Measurements from ENCODE around the gene TCL1B.

Gene TCL1B

GRCh38 chr14:95739356-95739755 lies 53.1 kb downstream of the TCL1B start:
- no peak for ATAC-seq

GRCh38 chr14:95741038-95741490 lies 54.8 kb downstream of the TCL1B start:
- TF ChIP-seq ZNF8 (CRISPR knock-in tag; IDR thresholded peaks at IDR 0.05) (no peak), ZFP3 (CRISPR knock-in tag; IDR thresholded peaks at IDR 0.05) (no peak), CSDC2 (CRISPR knock-in tag; IDR thresholded peaks at IDR 0.05) (no peak), OSR1 (CRISPR knock-in tag; IDR thresholded peaks at IDR 0.05) (no peak), SNAI2 (CRISPR knock-in tag; IDR thresholded peaks at IDR 0.05) (no peak)
- no peak for ATAC-seq

More at GRCh38 chr14:95739356-95739755, 53.1 kb downstream of the TCL1B start:
- TF ChIP-seq ZC3H10 (CRISPR knock-in tag; IDR thresholded peaks at IDR 0.05) (no peak), GLIS3 (CRISPR knock-in tag; IDR thresholded peaks at IDR 0.05) (no peak), SNAI2 (CRISPR knock-in tag; IDR thresholded peaks at IDR 0.05) (no peak), BACH2 (CRISPR knock-in tag; IDR thresholded peaks at IDR 0.05; ENCODE audit: borderline replicate concordance) (no peak), ZFP3 (CRISPR knock-in tag; IDR thresholded peaks at IDR 0.05) (no peak), ZNF70 (CRISPR knock-in tag; IDR thresholded peaks at IDR 0.05) (no peak), PATZ1 (CRISPR knock-in tag; IDR thresholded peaks at IDR 0.05; ENCODE audit: borderline replicate concordance) (no peak), ZNF565 (CRISPR knock-in tag; conservative IDR thresholded peaks at IDR 0.05; ENCODE audit: low read depth) (no peak), TCF4 (CRISPR knock-in tag; IDR thresholded peaks at IDR 0.05; ENCODE audit: borderline replicate concordance) (no peak), CREB5 (CRISPR knock-in tag; IDR thresholded peaks at IDR 0.05; ENCODE audit: low read depth) (no peak), CSDC2 (CRISPR knock-in tag; IDR thresholded peaks at IDR 0.05) (no peak), RARB (CRISPR knock-in tag; IDR thresholded peaks at IDR 0.05) (no peak), POU6F1 (CRISPR knock-in tag; IDR thresholded peaks at IDR 0.05; ENCODE audit: borderline replicate concordance, low read depth) (no peak), TOX (CRISPR knock-in tag; IDR thresholded peaks at IDR 0.05; ENCODE audit: borderline replicate concordance) (no peak), ESRRG (CRISPR knock-in tag; IDR thresholded peaks at IDR 0.05) (no peak)

GRCh38 chr14:95741781-95742180 lies 55.6 kb downstream of the TCL1B start:
- ATAC-seq, result no peak
- no peak for TF ChIP-seq ARNTL (CRISPR knock-in tag; IDR thresholded peaks at IDR 0.05; ENCODE audit: borderline replicate concordance, low read depth)
- no peak for TF ChIP-seq TSHZ2 (CRISPR knock-in tag; IDR thresholded peaks at IDR 0.05)
- no peak for TF ChIP-seq CREB5 (CRISPR knock-in tag; IDR thresholded peaks at IDR 0.05; ENCODE audit: low read depth)

Measured in SK-N-SH treated with all-trans-retinoic acid at 6 μM for 48 hours (cell line).